SHP77 (cell line): ENCODE data around the gene SCP2.
"Not testable (repeated sequence)": the region's sequence is repeated elsewhere in the genome, so short reads cannot be mapped to it uniquely, and the experiment has no call there.

ENCODE experiments used
- DNase-seq, 2 experiments: peaks; one replicate each; lab custom pipeline; 2025; lab: John Stamatoyannopoulos, UW

Gene SCP2

GRCh38 chr1:52916241-52916975, 10.7 kb upstream of the SCP2 start:
- DNase-seq: no peak

- no peak for DNase-seq
These were observed 9.9 kb upstream of the SCP2 start for GRCh38 chr1:52917156-52917555.

GRCh38 chr1:52917581-52917980, 9.5 kb upstream of the SCP2 start:
- DNase-seq: no peak

GRCh38 chr1:52918201-52918600, 8.9 kb upstream of the SCP2 start:
- DNase-seq: no peak

GRCh38 chr1:52919051-52919722, 7.9 kb upstream of the SCP2 start:
- DNase-seq: no peak

- DNase-seq: no peak
These were observed 7.2 kb upstream of the SCP2 start for GRCh38 chr1:52919723-52920483.

GRCh38 chr1:52920791-52921291, 6.2 kb upstream of the SCP2 start:
- DNase-seq: no peak

GRCh38 chr1:52925571-52926005, 1.5 kb upstream of the SCP2 start:
- no peak for DNase-seq

GRCh38 chr1:52926864-52927211, 238 bp upstream of the SCP2 start:
- DNase-seq: no peak

- no peak for DNase-seq
These were observed 934 bp downstream of the SCP2 start for GRCh38 chr1:52928015-52928404.

- DNase-seq: no peak
These were observed 1.9 kb downstream of the SCP2 start for GRCh38 chr1:52929019-52929418.

- DNase-seq: no peak
These were observed 10.5 kb downstream of the SCP2 start for GRCh38 chr1:52937433-52938182.

GRCh38 chr1:52938183-52938451, 11.0 kb downstream of the SCP2 start:
- no peak for DNase-seq

GRCh38 chr1:52943876-52944416, 16.9 kb downstream of the SCP2 start:
- no peak for DNase-seq

GRCh38 chr1:52944566-52944965, 17.5 kb downstream of the SCP2 start:
- DNase-seq: no peak

- no peak for DNase-seq
These were observed 20.4 kb downstream of the SCP2 start for GRCh38 chr1:52947490-52947889.

GRCh38 chr1:52949602-52950001, 22.5 kb downstream of the SCP2 start:
- not testable (repeated sequence) for DNase-seq

GRCh38 chr1:52952112-52952511, 25.0 kb downstream of the SCP2 start:
- no peak for DNase-seq

- no peak for DNase-seq
These were observed 28.3 kb downstream of the SCP2 start for GRCh38 chr1:52955129-52955970.

GRCh38 chr1:52963101-52963500, 36.0 kb downstream of the SCP2 start:
- no peak for DNase-seq

- DNase-seq: no peak
These were observed 40.6 kb downstream of the SCP2 start for GRCh38 chr1:52967666-52968065.
